PC-9 (cell line): Measurements from ENCODE around the gene RNF151. TPM values are rescaled to one million over a fixed set of nuclear protein-coding genes. Genes with fewer than 3 reads are reported as not detected.
A peak's percentile ranks its signal among the peaks of the same experiment; 100 is the strongest.

Experiments used
- BruUV-seq: library from RNA; stranded (reverse); fragments of 400-500 nt; replicated peaks from 2 replicates; lab custom pipeline; 2021; lab: Mats Ljungman, UMichigan
- CTCF ChIA-PET: fragments of 300-600 bp; sonication (Branson Sonifier 250); formaldehyde crosslinking; loops from one replicate; lab custom pipeline; 2022; ENCODE audit warnings: antibody characterized with exemption; lab: Charles Lee
- POLR2A ChIA-PET: fragments of 300-600 bp; sonication (Branson Sonifier 250); formaldehyde crosslinking; loops from one replicate; lab custom pipeline; 2022; ENCODE audit warnings: antibody characterized with exemption; ENCODE audit not compliant: unreplicated experiment; lab: Charles Lee
- DNase-seq, 2 experiments: peaks; one replicate each; pipeline versions ENCODE4 v3.0.0 to v3.0.0-alpha.2; 2015 to 2022; ENCODE audit warnings: mixed read lengths in 1 of 2
- H2AFZ ChIP-seq: fragments of 200-600 bp; sonication (generic); 2 replicates; pipeline ENCODE4 v1.8.1; 2017; ENCODE audit warnings: antibody characterized with exemption
- H3F3A ChIP-seq: fragments of 200-600 bp; sonication (generic); 2 replicates; pipeline ENCODE4 v1.8.1; 2017; ENCODE audit warnings: antibody characterized with exemption, mild to moderate bottlenecking, low read depth; ENCODE audit not compliant: insufficient read depth
- H3K27ac ChIP-seq: fragments of 200-600 bp; sonication (generic); 2 replicates; pipeline ENCODE4 v1.6.1; 2016; ENCODE audit warnings: mixed run types
- H3K27me3 ChIP-seq: fragments of 200-600 bp; sonication (generic); 2 replicates; pipeline ENCODE4 v1.6.1; 2016; ENCODE audit warnings: low read depth, mixed run types; ENCODE audit not compliant: insufficient read depth
- H3K36me3 ChIP-seq: fragments of 200-600 bp; sonication (generic); 2 replicates; pipeline ENCODE4 v1.6.1; 2016; ENCODE audit warnings: low read depth, mixed run types
- H3K4me1 ChIP-seq: fragments of 200-600 bp; sonication (generic); replicated peaks from 2 replicates; pipeline ENCODE4 v1.6.1; 2016; ENCODE audit warnings: mixed run types; ENCODE audit not compliant: insufficient read depth
- H3K4me2 ChIP-seq: fragments of 200-600 bp; sonication (generic); 2 replicates; pipeline ENCODE4 v1.6.1; 2017; ENCODE audit warnings: mixed run types
- H3K4me3 ChIP-seq: fragments of 200-600 bp; sonication (generic); 2 replicates; pipeline ENCODE4 v1.6.1; 2016; ENCODE audit warnings: mixed run types
- H3K79me2 ChIP-seq: fragments of 200-600 bp; sonication (generic); 2 replicates; pipeline ENCODE4 v1.6.1; 2017; ENCODE audit warnings: low read depth, mixed run types
- H3K9me2 ChIP-seq: fragments of 200-600 bp; sonication (generic); 2 replicates; pipeline ENCODE4 v1.8.1; 2017; ENCODE audit warnings: mild to moderate bottlenecking; ENCODE audit not compliant: insufficient read depth
- H3K9me3 ChIP-seq: fragments of 200-600 bp; sonication (generic); 2 replicates; pipeline ENCODE4 v1.8.1; 2016; ENCODE audit warnings: low read depth; ENCODE audit not compliant: insufficient read depth
- H4K20me1 ChIP-seq: fragments of 200-600 bp; sonication (generic); 2 replicates; pipeline ENCODE4 v1.8.1; 2017; ENCODE audit not compliant: insufficient read depth
- EZH2 ChIP-seq: fragments of 200-600 bp; sonication (generic); IDR thresholded peaks from 2 replicates; pipeline ENCODE4 v1.8.0; 2017; ENCODE audit warnings: antibody characterized with exemption, low read depth
- intact Hi-C: fragments of 100-400 bp; cut with micrococcal nuclease; formaldehyde crosslinking; loops from one replicate; pipeline ENCODE4 v1.10.0; 2022; ENCODE audit not compliant: unreplicated experiment
- total RNA-seq: library from RNA; stranded (reverse); gene quantifications from 2 replicates; pipeline ENCODE4 v1.2.3, GENCODE V29; 2021
- TF ChIP-seq, protein P1 (sequence below): fragments of 200-600 bp; sonication (generic); conservative IDR thresholded peaks from 2 replicates; pipeline ENCODE4 v1.6.1; 2017; ENCODE audit warnings: mixed run types, antibody characterized with exemption, mild to moderate bottlenecking, moderate library complexity

The RNF151 gene
- total RNA-seq, 1 experiment from 2014 or later: not detected

- Histone ChIP-seq H3K9me2 (no peaks in the 10 kb centered on the region), H3K9me3 (no peaks in the 10 kb centered on the region), H3K27me3 (no peaks in the 10 kb centered on the region), H3K4me3 (peak within 1 kb of the TSS; percentile 83), H4K20me1 (peaks cover 37% of the 10 kb centered on the region), H3K27ac (peak within 1 kb of the TSS; percentile 94), H3K4me2 (peak within 1 kb of the TSS; percentile 96), H3K4me1 (peaks cover 12% of the 10 kb centered on the region; the same call in 1 of the 2 replicates), H2AFZ (peak within 1 kb of the TSS; percentile 74), H3K79me2 (peaks cover 66% of the 10 kb centered on the region), H3K36me3 (peaks cover 22% of the 10 kb centered on the region), H3F3A (peaks cover 47% of the 10 kb centered on the region)
- TSS peak; percentile 88 for BruUV-seq
- ChIA-PET POLR2A (interaction anchor here (0.5 to 1.0 kb wide), 25 partner anchors 12 to 1732 kb away, joined by 3 to 30 read pairs (median 5); partner anchors contain the start of genes MSRB1, NHERF2, PDPK1 and TRAF7), CTCF (no interaction called here)
- TF ChIP-seq, protein P1, sequence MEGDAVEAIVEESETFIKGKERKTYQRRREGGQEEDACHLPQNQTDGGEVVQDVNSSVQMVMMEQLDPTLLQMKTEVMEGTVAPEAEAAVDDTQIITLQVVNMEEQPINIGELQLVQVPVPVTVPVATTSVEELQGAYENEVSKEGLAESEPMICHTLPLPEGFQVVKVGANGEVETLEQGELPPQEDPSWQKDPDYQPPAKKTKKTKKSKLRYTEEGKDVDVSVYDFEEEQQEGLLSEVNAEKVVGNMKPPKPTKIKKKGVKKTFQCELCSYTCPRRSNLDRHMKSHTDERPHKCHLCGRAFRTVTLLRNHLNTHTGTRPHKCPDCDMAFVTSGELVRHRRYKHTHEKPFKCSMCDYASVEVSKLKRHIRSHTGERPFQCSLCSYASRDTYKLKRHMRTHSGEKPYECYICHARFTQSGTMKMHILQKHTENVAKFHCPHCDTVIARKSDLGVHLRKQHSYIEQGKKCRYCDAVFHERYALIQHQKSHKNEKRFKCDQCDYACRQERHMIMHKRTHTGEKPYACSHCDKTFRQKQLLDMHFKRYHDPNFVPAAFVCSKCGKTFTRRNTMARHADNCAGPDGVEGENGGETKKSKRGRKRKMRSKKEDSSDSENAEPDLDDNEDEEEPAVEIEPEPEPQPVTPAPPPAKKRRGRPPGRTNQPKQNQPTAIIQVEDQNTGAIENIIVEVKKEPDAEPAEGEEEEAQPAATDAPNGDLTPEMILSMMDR: no peak
- no peak for TF ChIP-seq EZH2
- DNase-seq: peak; percentile 94 to 99
- intact Hi-C loops: loop anchor here (5.0 kb wide), 1 partner anchor 192 kb away; the partner anchor contains the start of genes EME2, MRPS34 and NME3
These were observed 1.9 kb upstream of the RNF151 start, which contains the start of gene RPS2 for GRCh38 chr16:1964506-1965395. RPS2 (minus strand) TSS chr16:1964826; CDS start chr16:1964625, 201 bp downstream.

GRCh38 chr16:1965396-1966001 is 1.2 kb upstream of the RNF151 start:
- Histone ChIP-seq H3K4me3 (peak overlapping the region; percentile 83), H3K9me2 (no peaks in the 10 kb centered on the region), H3K4me1 (peaks cover 10% of the 10 kb centered on the region; the same call in 1 of the 2 replicates), H3K36me3 (peaks cover 22% of the 10 kb centered on the region), H2AFZ (peak overlapping the region; percentile 74; the same call in 1 of the 2 replicates), H3K79me2 (peaks cover 64% of the 10 kb centered on the region), H4K20me1 (peaks cover 34% of the 10 kb centered on the region), H3K27ac (peak overlapping the region; percentile 55), H3K9me3 (no peaks in the 10 kb centered on the region), H3K4me2 (peak overlapping the region; percentile 96), H3F3A (peaks cover 39% of the 10 kb centered on the region), H3K27me3 (no peaks in the 10 kb centered on the region)
- DNase-seq: no peak
- intact Hi-C loops: no loop called here
- CTCF ChIA-PET: no interaction called here
- POLR2A ChIA-PET: interaction anchor here (0.6 to 1.0 kb wide), 7 partner anchors 14 to 1732 kb away, joined by 3 to 10 read pairs (median 3); partner anchors contain the start of gene PDPK1
- BruUV-seq: no TSS peak
- TF ChIP-seq, protein P1: no peak
- TF ChIP-seq EZH2: no peak
